Astrocyte (in vitro differentiated cells and primary cell): ENCODE results near the gene TK1. TPM values are rescaled to one million over a fixed set of nuclear protein-coding genes. Genes with fewer than 3 reads are reported as not detected.
"Not testable (repeated sequence)": the region's sequence is repeated elsewhere in the genome, so short reads cannot be mapped to it uniquely, and the experiment has no call there.

Source experiments
- DNase-seq: peaks from one replicate; pipeline ENCODE4 v3.0.0-alpha.2; 2010; ENCODE audit warnings: low read depth
- FAIRE-seq: peaks from 2 replicates; lab custom pipeline; 2011; peaks lifted over from hg19 to GRCh38; lab: Jason Lieb, UNC
- H2AFZ ChIP-seq: 2 replicates; pipeline ENCODE4 v1.6.0; 2012; ENCODE audit warnings: low read depth, low read length, inconsistent platforms
- H3K27ac ChIP-seq: 2 replicates; pipeline ENCODE4 v1.5.1; 2011; ENCODE audit warnings: low read depth, low read length, inconsistent platforms
- H3K27me3 ChIP-seq: 2 replicates; pipeline ENCODE4 v1.6.0; 2011; ENCODE audit warnings: low read length, inconsistent platforms; ENCODE audit not compliant: insufficient read depth
- H3K36me3 ChIP-seq: 2 replicates; pipeline ENCODE4 v1.5.1; 2011; ENCODE audit warnings: low read length, inconsistent platforms; ENCODE audit not compliant: insufficient read depth
- H3K4me1 ChIP-seq: 2 replicates; pipeline ENCODE4 v1.5.1; 2011; ENCODE audit warnings: low read length, inconsistent platforms; ENCODE audit not compliant: insufficient read depth
- H3K4me2 ChIP-seq: 2 replicates; pipeline ENCODE4 v1.6.0; 2012; ENCODE audit warnings: low read length, inconsistent platforms
- H3K4me3 ChIP-seq: 2 replicates; pipeline ENCODE4 v1.5.1; 2011; ENCODE audit warnings: low read depth, mild to moderate bottlenecking, low read length, inconsistent platforms; ENCODE audit not compliant: insufficient read depth
- H3K79me2 ChIP-seq: 2 replicates; pipeline ENCODE4 v1.6.0; 2012; ENCODE audit warnings: mild to moderate bottlenecking, low read length, inconsistent platforms; ENCODE audit not compliant: insufficient read depth
- H3K9ac ChIP-seq: 2 replicates; pipeline ENCODE4 v1.6.0; 2012; ENCODE audit warnings: mild to moderate bottlenecking, low read length, inconsistent platforms
- H3K9me3 ChIP-seq: 2 replicates; pipeline ENCODE4 v1.5.1; 2012; ENCODE audit warnings: low read depth, mild to moderate bottlenecking, low read length, inconsistent platforms; ENCODE audit not compliant: insufficient read depth
- H4K20me1 ChIP-seq: 2 replicates; pipeline ENCODE4 v1.6.0; 2012; ENCODE audit warnings: low read length, inconsistent platforms; ENCODE audit not compliant: insufficient read depth
- H3K27ac Mint-ChIP-seq: one replicate; pipeline ENCODE4 v1.8.0; 2021; ENCODE audit warnings: mild to moderate bottlenecking, mixed read lengths; ENCODE audit not compliant: unreplicated experiment
- H3K27me3 Mint-ChIP-seq: one replicate; pipeline ENCODE4 v1.8.0; 2021; ENCODE audit warnings: low read depth, mixed read lengths; ENCODE audit not compliant: unreplicated experiment
- H3K36me3 Mint-ChIP-seq: one replicate; pipeline ENCODE4 v1.8.0; 2021; ENCODE audit warnings: low read depth, mixed read lengths; ENCODE audit not compliant: unreplicated experiment
- H3K4me1 Mint-ChIP-seq: one replicate; pipeline ENCODE4 v1.8.0; 2021; ENCODE audit warnings: low read depth, mixed read lengths; ENCODE audit not compliant: unreplicated experiment
- H3K4me3 Mint-ChIP-seq: one replicate; pipeline ENCODE4 v1.8.0; 2021; ENCODE audit warnings: mild to moderate bottlenecking, moderate library complexity, mixed read lengths; ENCODE audit not compliant: unreplicated experiment
- H3K9me3 Mint-ChIP-seq: one replicate; pipeline ENCODE4 v1.8.0; 2021; ENCODE audit warnings: mild to moderate bottlenecking, mixed read lengths; ENCODE audit not compliant: unreplicated experiment
- CTCF ChIP-seq: IDR thresholded peaks from 2 replicates; pipeline ENCODE4 v1.5.1; 2011; ENCODE audit warnings: low read depth, mild to moderate bottlenecking, inconsistent platforms, low read length, moderate library complexity; ENCODE audit not compliant: insufficient read depth
- EZH2 ChIP-seq: IDR thresholded peaks from 2 replicates; pipeline ENCODE4 v1.6.1; 2012; ENCODE audit warnings: mild to moderate bottlenecking, low read length, inconsistent platforms; ENCODE audit not compliant: insufficient read depth
- total RNA-seq: library from RNA; stranded (reverse); gene quantifications from 2 replicates; pipeline ENCODE4 v1.2.1, GENCODE V29; 2021

TK1 gene
- total RNA-seq, 1 donor from 2014 or later, result 7.5 TPM

GRCh38 chr17:78172249-78173051, 14.4 kb downstream of the TK1 start:
- H2AFZ ChIP-seq, result no peak overlapping the region

GRCh38 chr17:78171591-78172248, 15.1 kb downstream of the TK1 start:
- DNase-seq, H3K79me2 ChIP-seq, H3K9me3 Mint-ChIP-seq, H3K4me1 ChIP-seq, H3K27me3 ChIP-seq, H3K27ac ChIP-seq, H3K4me2 ChIP-seq, H3K27me3 Mint-ChIP-seq, H3K36me3 Mint-ChIP-seq, H3K4me1 Mint-ChIP-seq, H3K4me3 Mint-ChIP-seq, H3K36me3 ChIP-seq, H3K9ac ChIP-seq, H3K27ac Mint-ChIP-seq, H3K9me3 ChIP-seq, FAIRE-seq, H3K4me3 ChIP-seq, H2AFZ ChIP-seq: not testable (repeated sequence)
- H4K20me1 ChIP-seq, result peaks cover 16% of the 10 kb centered on the region

More at GRCh38 chr17:78172249-78173051, 14.4 kb downstream of the TK1 start:
- no peak overlapping the region for H3K27ac ChIP-seq
- H3K27me3 Mint-ChIP-seq, result peaks cover 2% of the 10 kb centered on the region
- DNase-seq (no peak), FAIRE-seq (no peak)
- H3K9me3 Mint-ChIP-seq, result no peaks in the 10 kb centered on the region
- TF ChIP-seq EZH2, result no peak
- no peak for TF ChIP-seq CTCF
- H3K4me2 ChIP-seq, result no peak overlapping the region
- no peak overlapping the region for H3K4me3 Mint-ChIP-seq
- H3K9ac ChIP-seq, result no peak overlapping the region
- H3K9me3 ChIP-seq, result no peaks in the 10 kb centered on the region
- peaks cover 6% of the 10 kb centered on the region for H3K4me1 Mint-ChIP-seq
- no peaks in the 10 kb centered on the region for H3K79me2 ChIP-seq
- peaks cover 4% of the 10 kb centered on the region for H3K4me1 ChIP-seq
- no peak overlapping the region for H3K4me3 ChIP-seq
- H3K27me3 ChIP-seq, result no peaks in the 10 kb centered on the region
- H3K36me3 Mint-ChIP-seq, result peaks cover 10% of the 10 kb centered on the region
- H4K20me1 ChIP-seq, result peaks cover 16% of the 10 kb centered on the region
- no peak overlapping the region for H3K27ac Mint-ChIP-seq
- no peaks in the 10 kb centered on the region for H3K36me3 ChIP-seq

- no peak overlapping the region for H3K27ac Mint-ChIP-seq
- H3K27me3 Mint-ChIP-seq, result peaks cover 2% of the 10 kb centered on the region
- Histone ChIP-seq H3K27ac (no peak overlapping the region), H2AFZ (no peak overlapping the region), H3K36me3 (no peaks in the 10 kb centered on the region), H3K4me2 (no peak overlapping the region), H3K27me3 (no peaks in the 10 kb centered on the region), H3K9me3 (no peaks in the 10 kb centered on the region), H4K20me1 (peaks cover 16% of the 10 kb centered on the region), H3K9ac (no peak overlapping the region), H3K79me2 (no peaks in the 10 kb centered on the region), H3K4me1 (peaks cover 4% of the 10 kb centered on the region), H3K4me3 (no peak overlapping the region)
- peak overlapping the region; percentile 69 for H3K4me3 Mint-ChIP-seq
- peaks cover 6% of the 10 kb centered on the region for H3K4me1 Mint-ChIP-seq
- no peaks in the 10 kb centered on the region for H3K9me3 Mint-ChIP-seq
- DNase-seq, result no peak
- peaks cover 9% of the 10 kb centered on the region for H3K36me3 Mint-ChIP-seq
- no peak for FAIRE-seq
- no peak for TF ChIP-seq EZH2
- no peak for TF ChIP-seq CTCF
Measured at GRCh38 chr17:78170692-78171590, 15.9 kb downstream of the TK1 start.
